Central memory CD8-positive, alpha-beta T cell (primary cell): ENCODE data around the gene PLD1.
"Not testable (repeated sequence)": the region's sequence is repeated elsewhere in the genome, so short reads cannot be mapped to it uniquely, and the experiment has no call there.

Experiments
- ATAC-seq: fragments of 150-1000 bp; cut with Tn5 transposase; replicated peaks from 2 replicates; pipeline ENCODE4 v1.10.0; 2022; ENCODE audit warnings: mild to moderate bottlenecking, moderate FRiP score, moderate number of reproducible peaks; ENCODE audit not compliant: poor library complexity, severe bottlenecking; ENCODE audit errors: extremely low read depth
- DNase-seq, 2 donors: peaks; one replicate each; pipeline ENCODE4 v3.0.0; 2021; ENCODE audit warnings: low spot score in 2 of 2
- H3K27ac Mint-ChIP-seq: one replicate; pipeline ENCODE4 v1.8.0; 2022; ENCODE audit warnings: low read depth, mild to moderate bottlenecking, moderate library complexity, mixed read lengths
- H3K27me3 Mint-ChIP-seq: one replicate; pipeline ENCODE4 v1.8.0; 2022; ENCODE audit warnings: mixed read lengths
- H3K36me3 Mint-ChIP-seq: one replicate; pipeline ENCODE4 v1.8.0; 2022; ENCODE audit warnings: mild to moderate bottlenecking, moderate library complexity, mixed read lengths; ENCODE audit not compliant: insufficient read depth
- H3K4me1 Mint-ChIP-seq: one replicate; pipeline ENCODE4 v1.8.0; 2022; ENCODE audit warnings: mixed read lengths
- H3K4me3 Mint-ChIP-seq: one replicate; pipeline ENCODE4 v1.8.0; 2022; ENCODE audit warnings: mild to moderate bottlenecking, moderate library complexity, mixed read lengths
- H3K9me3 Mint-ChIP-seq: one replicate; pipeline ENCODE4 v1.8.0; 2022; ENCODE audit warnings: mixed read lengths

The PLD1 gene, protein sequence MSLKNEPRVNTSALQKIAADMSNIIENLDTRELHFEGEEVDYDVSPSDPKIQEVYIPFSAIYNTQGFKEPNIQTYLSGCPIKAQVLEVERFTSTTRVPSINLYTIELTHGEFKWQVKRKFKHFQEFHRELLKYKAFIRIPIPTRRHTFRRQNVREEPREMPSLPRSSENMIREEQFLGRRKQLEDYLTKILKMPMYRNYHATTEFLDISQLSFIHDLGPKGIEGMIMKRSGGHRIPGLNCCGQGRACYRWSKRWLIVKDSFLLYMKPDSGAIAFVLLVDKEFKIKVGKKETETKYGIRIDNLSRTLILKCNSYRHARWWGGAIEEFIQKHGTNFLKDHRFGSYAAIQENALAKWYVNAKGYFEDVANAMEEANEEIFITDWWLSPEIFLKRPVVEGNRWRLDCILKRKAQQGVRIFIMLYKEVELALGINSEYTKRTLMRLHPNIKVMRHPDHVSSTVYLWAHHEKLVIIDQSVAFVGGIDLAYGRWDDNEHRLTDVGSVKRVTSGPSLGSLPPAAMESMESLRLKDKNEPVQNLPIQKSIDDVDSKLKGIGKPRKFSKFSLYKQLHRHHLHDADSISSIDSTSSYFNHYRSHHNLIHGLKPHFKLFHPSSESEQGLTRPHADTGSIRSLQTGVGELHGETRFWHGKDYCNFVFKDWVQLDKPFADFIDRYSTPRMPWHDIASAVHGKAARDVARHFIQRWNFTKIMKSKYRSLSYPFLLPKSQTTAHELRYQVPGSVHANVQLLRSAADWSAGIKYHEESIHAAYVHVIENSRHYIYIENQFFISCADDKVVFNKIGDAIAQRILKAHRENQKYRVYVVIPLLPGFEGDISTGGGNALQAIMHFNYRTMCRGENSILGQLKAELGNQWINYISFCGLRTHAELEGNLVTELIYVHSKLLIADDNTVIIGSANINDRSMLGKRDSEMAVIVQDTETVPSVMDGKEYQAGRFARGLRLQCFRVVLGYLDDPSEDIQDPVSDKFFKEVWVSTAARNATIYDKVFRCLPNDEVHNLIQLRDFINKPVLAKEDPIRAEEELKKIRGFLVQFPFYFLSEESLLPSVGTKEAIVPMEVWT

DNA sequence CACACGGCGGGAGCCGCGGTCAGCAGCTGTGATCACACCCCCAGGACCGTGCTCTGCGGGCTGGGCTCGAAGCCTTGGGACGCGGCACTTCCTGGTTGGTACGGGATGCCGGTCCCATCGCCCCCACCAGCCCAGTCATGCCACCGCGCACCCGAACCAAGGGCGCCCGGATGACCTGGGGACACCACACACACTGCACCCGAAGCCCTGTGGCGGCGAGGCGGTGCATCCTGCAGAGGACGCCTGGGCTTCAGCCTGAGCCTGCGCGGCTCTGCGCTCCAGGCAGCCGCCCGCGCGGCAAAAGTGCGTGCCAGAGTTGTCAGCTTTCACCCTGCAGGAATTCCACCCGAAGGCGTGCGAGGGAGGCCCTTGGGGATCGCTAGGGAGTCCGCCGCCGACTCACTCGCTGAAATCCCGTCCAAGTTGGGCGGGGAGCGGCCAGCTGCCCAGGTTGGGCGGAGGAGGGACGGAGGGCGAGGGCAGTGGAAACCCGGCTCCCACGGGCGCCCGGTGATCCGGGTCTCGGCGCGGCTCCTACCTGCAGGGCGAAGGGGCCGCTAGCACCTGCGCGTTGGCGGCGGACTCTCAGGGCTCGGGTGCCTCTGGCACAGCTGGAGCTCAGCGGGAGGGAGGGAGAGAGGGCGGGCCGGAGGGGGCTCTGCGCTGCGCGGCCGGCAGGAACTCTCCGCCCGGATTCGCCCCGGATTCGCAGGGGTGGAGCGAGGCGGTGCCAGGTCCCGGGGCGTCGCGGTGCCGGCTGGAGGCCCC is at the start of gene PLD1:
Gene PLD1, minus strand, starts transcription at position 623 of the 768 bp plus-strand sequence. CDS start 72,432 bp downstream, outside the sequence.
- Mint-ChIP-seq H3K36me3 (no peaks in the 10 kb centered on the region), H3K27me3 (peaks cover 55% of the 10 kb centered on the region), H3K27ac (peak within 1 kb of the TSS; percentile 52), H3K9me3 (no peaks in the 10 kb centered on the region), H3K4me1 (peaks cover 16% of the 10 kb centered on the region), H3K4me3 (peak within 1 kb of the TSS; percentile 77)
- DNase-seq (peak; percentile 14 to 40), ATAC-seq (peak; percentile 83)

DNA sequence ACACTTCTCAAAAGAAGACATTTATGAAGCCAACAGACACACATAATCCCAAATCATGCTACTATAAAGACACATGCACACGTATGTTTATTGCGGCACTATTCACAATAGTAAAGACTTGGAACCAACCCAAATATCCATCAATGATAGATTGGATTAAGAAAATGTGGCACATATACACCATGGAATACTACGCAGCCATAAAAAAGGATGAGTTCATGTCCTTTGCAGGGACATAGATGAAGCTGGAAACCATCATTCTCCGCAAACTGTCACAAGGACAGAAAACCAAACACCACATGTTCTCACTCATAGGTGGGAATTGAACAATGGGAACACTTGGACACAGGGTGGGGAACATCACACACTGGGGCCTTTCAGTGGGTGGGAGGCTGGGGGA is 48.5 kb upstream of the PLD1 start:
- ATAC-seq: not testable (repeated sequence)

DNA sequence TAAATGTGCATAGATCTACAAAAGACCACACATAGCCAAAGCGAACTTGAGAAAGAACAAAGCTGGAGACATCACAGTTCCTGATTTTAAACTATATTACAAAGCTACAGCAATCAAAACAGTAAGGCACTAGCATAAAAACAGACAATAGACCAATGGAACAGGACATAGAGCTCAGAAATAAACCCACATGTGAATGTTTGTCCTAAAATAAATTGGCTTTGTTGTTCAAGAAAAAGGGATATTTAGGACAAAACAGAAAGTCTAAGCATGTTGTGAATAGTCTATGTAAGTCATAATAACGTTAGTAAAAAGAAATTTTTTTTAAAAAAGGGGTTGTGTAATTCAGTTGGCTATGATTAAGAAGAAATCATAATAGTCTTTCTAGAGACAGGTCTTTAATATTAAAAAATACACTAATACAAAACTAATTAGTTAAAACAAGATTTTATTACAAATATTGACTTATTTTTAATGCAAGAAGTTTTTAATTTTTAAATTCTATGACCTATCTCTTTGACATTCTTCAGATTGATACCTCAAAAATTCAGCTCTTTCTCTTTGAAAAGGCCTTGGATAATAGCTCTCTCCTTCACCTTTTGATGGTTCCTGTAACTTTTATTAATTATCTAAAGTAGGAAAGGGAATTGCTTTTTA is 44.5 kb upstream of the PLD1 start:
- Mint-ChIP-seq H3K4me3 (no peak overlapping the region), H3K36me3 (peaks cover 2% of the 10 kb centered on the region), H3K9me3 (peaks cover 6% of the 10 kb centered on the region), H3K27me3 (peaks cover 40% of the 10 kb centered on the region), H3K27ac (no peak overlapping the region), H3K4me1 (no peaks in the 10 kb centered on the region)
- ATAC-seq: no peak
- no peak for DNase-seq

More for the DNA sequence above, 48.5 kb upstream of the PLD1 start:
- not testable (repeated sequence) for DNase-seq, H3K4me1 Mint-ChIP-seq, H3K27ac Mint-ChIP-seq, H3K9me3 Mint-ChIP-seq, H3K4me3 Mint-ChIP-seq, H3K36me3 Mint-ChIP-seq
- peaks cover 18% of the 10 kb centered on the region for H3K27me3 Mint-ChIP-seq

DNA sequence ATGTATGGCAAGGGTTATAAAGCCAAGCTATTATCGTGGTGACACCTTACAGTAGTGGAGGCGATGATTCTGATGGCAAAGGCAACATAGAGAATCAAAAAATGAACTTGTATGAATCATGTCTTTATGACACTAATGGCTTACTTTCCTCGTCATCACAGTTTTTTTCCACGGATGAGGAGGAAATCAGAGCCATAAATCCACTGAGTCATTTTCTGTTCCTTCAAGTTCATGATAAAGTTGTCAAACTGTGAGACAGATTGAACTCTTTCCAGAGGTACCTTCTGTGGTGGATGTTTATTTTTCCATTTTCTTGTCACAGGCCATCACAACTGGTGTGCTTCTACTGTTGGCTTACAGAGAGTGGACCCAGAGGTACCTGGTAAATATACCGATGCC is 41.4 kb upstream of the PLD1 start:
- ATAC-seq: no peak
- no peak overlapping the region for H3K4me3 Mint-ChIP-seq
- H3K36me3 Mint-ChIP-seq: peaks cover 2% of the 10 kb centered on the region
- peaks cover 6% of the 10 kb centered on the region for H3K9me3 Mint-ChIP-seq
- no peak for DNase-seq
- no peaks in the 10 kb centered on the region for H3K4me1 Mint-ChIP-seq
- no peak overlapping the region for H3K27ac Mint-ChIP-seq
- H3K27me3 Mint-ChIP-seq: peaks cover 50% of the 10 kb centered on the region

DNA sequence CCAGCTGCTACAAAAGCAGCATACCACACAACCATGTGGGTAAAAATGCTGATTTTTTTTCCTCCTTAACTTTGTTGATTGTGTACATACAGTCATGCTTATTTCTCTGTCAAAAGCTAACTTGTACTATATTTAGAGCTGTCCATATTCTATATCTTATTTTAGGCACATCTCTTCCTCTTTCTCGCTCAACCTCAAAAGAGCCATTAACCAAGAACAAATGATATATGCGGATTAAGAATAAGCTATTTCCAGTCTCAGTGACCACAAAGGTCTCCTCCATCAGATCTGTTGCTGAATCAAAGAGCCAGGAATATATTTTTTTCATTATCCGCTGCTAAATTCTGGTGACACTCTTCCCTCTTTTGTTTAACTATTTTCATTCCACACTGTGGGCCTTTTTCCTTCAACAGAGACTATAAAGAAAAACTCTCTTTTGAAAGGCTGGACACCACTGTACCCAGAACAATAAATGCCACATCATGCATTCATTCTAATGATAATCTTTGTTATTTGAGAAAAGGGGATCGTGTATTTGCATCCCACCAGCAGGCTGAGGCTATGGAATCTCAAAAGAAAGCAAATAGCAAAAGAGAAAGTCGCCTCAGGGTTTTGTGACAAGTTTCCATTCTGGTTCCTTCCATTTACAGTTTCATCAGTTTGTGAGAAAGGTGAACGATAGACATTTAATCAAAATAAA is 40.8 kb upstream of the PLD1 start:
- Mint-ChIP-seq H3K4me1 (no peaks in the 10 kb centered on the region), H3K4me3 (no peak overlapping the region), H3K36me3 (peaks cover 2% of the 10 kb centered on the region), H3K27ac (no peak overlapping the region), H3K27me3 (peaks cover 50% of the 10 kb centered on the region), H3K9me3 (peaks cover 6% of the 10 kb centered on the region)
- DNase-seq (no peak), ATAC-seq (no peak)

DNA sequence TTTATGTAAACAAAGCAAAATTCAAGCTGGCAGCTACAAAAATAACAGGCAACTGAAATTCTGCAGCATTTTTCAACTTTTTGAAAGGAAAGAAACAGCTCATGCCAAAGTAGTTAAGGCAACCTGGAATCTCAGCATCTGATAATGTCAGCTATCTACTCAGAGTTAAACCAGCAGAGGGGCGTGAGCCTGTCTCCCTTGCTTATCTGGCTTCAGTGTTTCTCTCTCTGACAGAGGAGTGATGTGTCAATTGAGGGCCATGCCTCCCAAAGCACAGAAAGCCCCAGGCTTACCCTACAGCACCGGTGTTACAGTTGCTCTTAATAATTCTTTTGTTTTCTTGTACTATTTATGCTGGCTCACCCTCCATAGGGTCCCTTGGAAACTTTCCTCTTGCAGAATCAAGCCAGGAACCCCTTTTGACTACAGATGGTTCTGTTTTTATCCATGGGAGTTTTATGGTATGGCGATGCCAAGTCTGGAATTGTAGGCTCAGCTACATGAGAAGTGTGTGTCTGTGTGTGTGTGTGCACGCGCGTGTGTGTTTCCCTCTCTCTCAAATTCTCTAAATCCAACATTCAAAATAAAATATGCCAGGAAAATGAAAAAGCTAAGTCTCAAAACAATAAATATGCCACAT is 40.2 kb upstream of the PLD1 start:
- DNase-seq: no peak
- peaks cover 50% of the 10 kb centered on the region for H3K27me3 Mint-ChIP-seq
- H3K4me1 Mint-ChIP-seq: no peaks in the 10 kb centered on the region
- H3K27ac Mint-ChIP-seq: no peak overlapping the region
- no peak for ATAC-seq
- peaks cover 2% of the 10 kb centered on the region for H3K36me3 Mint-ChIP-seq
- no peak overlapping the region for H3K4me3 Mint-ChIP-seq
- peaks cover 6% of the 10 kb centered on the region for H3K9me3 Mint-ChIP-seq

DNA sequence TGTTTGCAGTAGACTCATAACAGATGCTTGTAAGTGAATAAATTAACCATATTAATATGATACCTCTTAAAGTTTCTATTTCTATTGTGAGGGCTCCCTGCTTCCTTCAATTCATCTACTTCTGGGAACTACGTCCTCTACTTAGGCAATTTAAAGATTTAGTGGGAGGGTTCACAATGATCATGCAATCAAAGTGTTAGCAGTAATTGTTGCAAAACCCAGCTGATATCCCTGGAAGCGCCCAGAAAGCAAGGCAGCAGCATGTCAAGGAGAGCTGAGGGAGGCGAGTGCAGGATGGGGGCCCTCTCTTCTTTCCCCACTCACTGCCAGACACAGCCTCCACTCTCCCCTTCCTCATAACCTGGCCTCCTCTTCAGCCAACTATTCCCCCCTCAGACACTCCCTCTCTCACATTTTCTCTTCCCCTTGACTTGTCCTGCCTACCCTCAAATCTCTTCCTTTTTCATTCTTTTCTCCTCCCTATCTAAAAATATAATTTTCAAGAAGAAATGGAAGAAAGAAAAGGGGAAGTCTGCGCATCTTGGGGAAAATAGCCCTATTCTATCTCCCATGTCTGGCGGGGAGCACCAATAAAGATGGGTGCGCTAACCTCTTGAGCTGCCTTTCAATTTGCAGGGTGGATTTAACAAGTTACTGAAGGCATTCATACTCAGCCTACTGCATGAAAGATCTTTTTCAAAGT is 39.5 kb upstream of the PLD1 start:
- Mint-ChIP-seq H3K9me3 (peaks cover 6% of the 10 kb centered on the region), H3K27me3 (peaks cover 50% of the 10 kb centered on the region), H3K36me3 (peaks cover 2% of the 10 kb centered on the region), H3K4me1 (no peaks in the 10 kb centered on the region), H3K4me3 (no peak overlapping the region), H3K27ac (no peak overlapping the region)
- no peak for ATAC-seq
- no peak for DNase-seq

DNA sequence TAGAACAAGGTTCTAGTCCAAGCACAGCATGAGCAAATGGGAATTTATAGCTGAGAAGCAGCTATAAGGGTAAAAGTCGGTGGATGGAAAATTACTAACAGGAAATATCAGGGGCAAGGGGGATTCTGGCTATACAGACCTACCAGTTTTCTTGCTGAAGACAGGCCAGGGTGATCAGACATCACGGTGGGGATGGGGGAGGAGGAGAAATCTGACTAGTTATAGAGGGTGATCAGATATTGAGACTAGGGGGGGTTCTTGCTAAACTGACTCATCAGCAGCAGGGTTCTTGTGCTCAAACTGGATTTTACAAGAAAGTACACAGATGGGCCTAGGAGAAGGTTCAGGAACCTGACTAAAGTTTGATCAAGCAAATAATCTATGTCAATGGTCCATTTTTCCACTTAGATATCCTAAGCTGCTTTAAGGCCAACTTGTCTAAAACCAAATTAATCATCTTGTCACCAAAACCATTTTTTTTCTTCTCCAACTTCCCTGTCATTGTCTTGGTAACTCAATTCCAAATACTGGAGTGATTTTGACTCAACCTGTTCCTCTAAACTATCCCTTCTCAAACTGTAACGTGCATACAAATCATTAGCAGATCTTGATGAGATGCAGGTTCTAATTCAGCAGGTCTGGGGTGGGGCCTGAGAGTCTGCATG is 37.4 kb upstream of the PLD1 start:
- DNase-seq (no peak), ATAC-seq (no peak)
- Mint-ChIP-seq H3K36me3 (no peaks in the 10 kb centered on the region), H3K9me3 (no peaks in the 10 kb centered on the region), H3K4me1 (no peaks in the 10 kb centered on the region), H3K27me3 (peaks cover 32% of the 10 kb centered on the region), H3K27ac (no peak overlapping the region), H3K4me3 (no peak overlapping the region)

DNA sequence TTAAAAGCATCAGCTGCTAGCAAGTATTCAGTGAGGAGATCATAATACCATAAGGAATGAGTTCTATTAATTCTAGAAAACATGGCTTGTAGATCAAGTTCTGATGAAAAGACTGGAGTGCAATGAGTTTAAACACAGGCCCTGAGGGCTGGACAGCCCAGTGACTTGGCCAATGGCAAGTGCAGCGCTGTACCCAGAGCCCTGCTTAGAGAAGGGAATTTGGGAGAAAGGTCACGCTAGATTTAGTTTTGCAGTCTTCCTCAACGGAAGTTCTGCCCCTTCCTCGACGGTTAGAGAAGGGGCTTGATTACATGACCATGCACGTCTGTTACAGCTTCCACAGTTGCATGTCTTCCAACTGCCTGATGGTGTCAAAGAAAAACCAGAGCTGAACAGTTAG is 36.9 kb upstream of the PLD1 start:
- no peak for DNase-seq
- Mint-ChIP-seq H3K9me3 (no peaks in the 10 kb centered on the region), H3K36me3 (no peaks in the 10 kb centered on the region), H3K27ac (no peak overlapping the region), H3K27me3 (peaks cover 28% of the 10 kb centered on the region), H3K4me1 (no peaks in the 10 kb centered on the region), H3K4me3 (no peak overlapping the region)
- no peak for ATAC-seq

DNA sequence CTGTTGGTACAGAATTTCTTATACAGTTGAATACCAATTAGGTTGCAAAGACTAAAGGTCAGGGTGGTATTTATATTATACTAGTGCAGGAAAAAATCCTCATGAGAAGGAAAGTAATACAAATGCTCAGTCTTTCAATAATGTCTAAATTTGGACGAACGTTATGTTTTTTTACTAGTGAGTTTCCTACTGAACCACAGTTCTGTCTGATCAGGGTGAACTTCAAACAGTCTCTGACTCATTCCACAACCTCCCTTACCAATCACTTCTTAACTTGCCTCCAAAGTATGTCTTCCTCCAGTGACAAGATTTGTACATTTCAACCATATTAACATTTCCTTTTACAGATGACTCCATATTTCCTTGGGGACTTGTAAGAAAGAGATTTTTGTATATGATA is 36.3 kb upstream of the PLD1 start:
- no peaks in the 10 kb centered on the region for H3K4me1 Mint-ChIP-seq
- H3K27me3 Mint-ChIP-seq: peaks cover 30% of the 10 kb centered on the region
- H3K36me3 Mint-ChIP-seq: no peaks in the 10 kb centered on the region
- H3K9me3 Mint-ChIP-seq: no peaks in the 10 kb centered on the region
- H3K27ac Mint-ChIP-seq: no peak overlapping the region
- ATAC-seq (no peak), DNase-seq (no peak)
- no peak overlapping the region for H3K4me3 Mint-ChIP-seq
